Osteoblast (primary cell): Measurements from ENCODE around the gene USP3. TPM values are rescaled to one million over a fixed set of nuclear protein-coding genes. Genes with fewer than 3 reads are reported as not detected.

Source experiments
- DNase-seq: peaks from one replicate; pipeline ENCODE4 v3.0.0; 2011; ENCODE audit warnings: low spot score, mixed read lengths; ENCODE audit not compliant: insufficient read length; ENCODE audit errors: missing footprints
- H2AFZ ChIP-seq: 2 replicates; pipeline ENCODE4 v1.6.0; 2011; ENCODE audit warnings: mild to moderate bottlenecking, low read length
- H3K27ac ChIP-seq: 2 replicates; pipeline ENCODE4 v1.5.1; 2011; ENCODE audit warnings: mild to moderate bottlenecking, low read depth, low read length, moderate library complexity
- H3K27me3 ChIP-seq: 2 replicates; pipeline ENCODE4 v1.6.0; 2012; ENCODE audit warnings: mild to moderate bottlenecking, control low read depth, inconsistent platforms, low read length, moderate library complexity; ENCODE audit not compliant: insufficient read depth
- H3K36me3 ChIP-seq: 2 replicates; pipeline ENCODE4 v1.5.1; 2011; ENCODE audit warnings: mild to moderate bottlenecking, low read length, control low read depth, moderate library complexity; ENCODE audit not compliant: insufficient read depth
- H3K4me1 ChIP-seq: 2 replicates; pipeline ENCODE4 v1.5.1; 2011; ENCODE audit warnings: mild to moderate bottlenecking, low read length, control low read depth, moderate library complexity; ENCODE audit not compliant: insufficient read depth
- H3K4me2 ChIP-seq: 2 replicates; pipeline ENCODE4 v1.6.0; 2011; ENCODE audit warnings: mild to moderate bottlenecking, low read length; ENCODE audit not compliant: insufficient read depth
- H3K4me3 ChIP-seq: fragments of 200-600 bp; sonication (generic); 3 replicates; pipeline ENCODE4 v1.5.1; 2012; ENCODE audit warnings: mild to moderate bottlenecking, low read length, inconsistent platforms; ENCODE audit not compliant: insufficient read depth
- H3K79me2 ChIP-seq: 2 replicates; pipeline ENCODE4 v1.6.0; 2012; ENCODE audit warnings: mild to moderate bottlenecking, low read length, control low read depth, inconsistent platforms; ENCODE audit not compliant: insufficient read depth
- H3K9me3 ChIP-seq: 2 replicates; pipeline ENCODE4 v1.5.1; 2011; ENCODE audit warnings: low read depth, low read length, control low read depth
- H4K20me1 ChIP-seq: 2 replicates; pipeline ENCODE4 v1.6.0; 2012; ENCODE audit warnings: mild to moderate bottlenecking, low read length, control low read depth; ENCODE audit not compliant: insufficient read depth
- CTCF ChIP-seq: IDR thresholded peaks from 2 replicates; pipeline ENCODE4 v1.5.1; 2011; ENCODE audit warnings: mild to moderate bottlenecking, low read depth, low read length, moderate library complexity; ENCODE audit errors: extremely low read depth
- total RNA-seq: library from RNA; depleted of rRNA; stranded (reverse); fragments of >200 nt; gene quantifications from 2 replicates; pipeline ENCODE4 v1.2.3, GENCODE V29; 2012

USP3 gene
- total RNA-seq, 1 donor = 60.1 TPM

DNA sequence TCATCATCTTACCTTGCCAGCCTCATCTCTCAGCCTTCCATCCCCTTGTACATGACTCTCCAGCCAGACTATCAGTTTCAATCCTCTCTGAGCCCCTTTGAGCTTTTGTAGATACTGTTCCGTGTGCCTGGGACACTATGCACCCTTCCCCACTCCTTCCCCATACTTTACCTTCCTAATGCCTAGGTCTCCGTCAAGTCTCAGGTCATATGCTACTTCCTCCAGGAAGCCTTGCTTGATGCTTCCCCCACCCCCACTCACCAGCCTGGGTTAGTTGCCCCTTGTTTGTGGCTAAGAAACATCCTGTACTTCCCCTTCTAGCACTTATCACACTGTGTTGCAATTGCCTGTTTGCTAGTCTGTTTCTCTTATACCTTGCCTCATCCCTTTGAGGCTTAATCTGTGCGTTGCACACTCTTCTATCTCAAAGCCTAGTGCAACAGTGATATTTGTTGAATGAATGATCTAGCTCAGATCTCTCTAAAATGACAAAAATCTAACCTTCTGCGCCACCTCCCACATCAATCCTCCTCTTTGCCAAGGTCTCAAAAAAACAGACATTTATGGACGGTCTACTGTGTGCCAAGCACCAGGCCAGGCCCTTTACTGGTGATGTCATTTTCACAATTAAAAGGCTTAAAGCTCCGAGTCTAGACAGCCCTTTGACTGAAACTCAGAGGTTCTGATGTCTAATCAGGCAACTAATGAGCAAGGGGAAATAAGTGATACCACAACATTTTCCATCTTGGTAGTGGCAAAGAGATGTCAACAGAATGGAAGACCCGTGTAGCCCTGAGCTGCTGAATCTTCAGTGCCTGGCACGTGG is 6.5 kb upstream of the USP3 start:
- Histone ChIP-seq H3K36me3 (no peaks in the 10 kb centered on the region), H2AFZ (no peak overlapping the region), H3K27ac (no peak overlapping the region), H3K4me1 (peaks cover 21% of the 10 kb centered on the region), H3K4me3 (no peak overlapping the region), H3K79me2 (no peaks in the 10 kb centered on the region), H4K20me1 (no peaks in the 10 kb centered on the region), H3K4me2 (no peak overlapping the region), H3K27me3 (peaks cover 13% of the 10 kb centered on the region), H3K9me3 (no peaks in the 10 kb centered on the region)
- TF ChIP-seq CTCF = no peak
- no peak for DNase-seq

- no peaks in the 10 kb centered on the region for H3K9me3 ChIP-seq
- H3K4me2 ChIP-seq = no peak overlapping the region
- no peak overlapping the region for H3K4me3 ChIP-seq
- H3K79me2 ChIP-seq = no peaks in the 10 kb centered on the region
- no peak overlapping the region for H3K27ac ChIP-seq
- no peak for TF ChIP-seq CTCF
- DNase-seq = no peak
- no peak overlapping the region for H2AFZ ChIP-seq
- H3K36me3 ChIP-seq = no peaks in the 10 kb centered on the region
- peaks cover 13% of the 10 kb centered on the region for H3K27me3 ChIP-seq
- H3K4me1 ChIP-seq = peaks cover 29% of the 10 kb centered on the region
- no peaks in the 10 kb centered on the region for H4K20me1 ChIP-seq
Measured at GRCh38 chr15:63499175-63499549, 5.2 kb upstream of the USP3 start.

GRCh38 chr15:63499611-63500010 is 4.8 kb upstream of the USP3 start:
- H3K36me3 ChIP-seq = no peaks in the 10 kb centered on the region
- H4K20me1 ChIP-seq = no peaks in the 10 kb centered on the region
- peaks cover 13% of the 10 kb centered on the region for H3K27me3 ChIP-seq
- H3K4me3 ChIP-seq = no peak overlapping the region
- no peaks in the 10 kb centered on the region for H3K9me3 ChIP-seq
- peaks cover 29% of the 10 kb centered on the region for H3K4me1 ChIP-seq
- no peak overlapping the region for H3K4me2 ChIP-seq
- H3K79me2 ChIP-seq = peaks cover under 1% of the 10 kb centered on the region
- DNase-seq = no peak
- H3K27ac ChIP-seq = no peak overlapping the region
- H2AFZ ChIP-seq = no peak overlapping the region
- TF ChIP-seq CTCF = no peak
